HEK293T (cell line): ENCODE data around the gene MMS22L.

Source experiments
- CTCF ChIA-PET: fragments of 350-600 bp; formaldehyde crosslinking; extraction: SDS; loops from one replicate; lab custom pipeline; 2021; ENCODE audit warnings: antibody characterized with exemption, inconsistent platforms; lab: Yijun Ruan, JAX
- POLR2A ChIA-PET: fragments of 350-600 bp; formaldehyde crosslinking; extraction: SDS; loops from one replicate; lab custom pipeline; 2020; ENCODE audit warnings: antibody characterized with exemption, inconsistent platforms; lab: Yijun Ruan, JAX
- DNase-seq: peaks from one replicate; pipeline ENCODE4 v3.0.0; 2012; ENCODE audit warnings: mixed read lengths; ENCODE audit errors: extremely low spot score
- ARNT ChIP-seq: fragments of 450-650 bp; IDR thresholded peaks from 2 replicates; pipeline ENCODE4 v1.6.1; 2017; ENCODE audit warnings: mild to moderate bottlenecking
- BHLHE40 ChIP-seq: fragments of 450-650 bp; IDR thresholded peaks from 2 replicates; pipeline ENCODE4 v1.6.1; 2016; ENCODE audit warnings: mild to moderate bottlenecking, moderate library complexity, borderline replicate concordance
- CTBP1 ChIP-seq: fragments of 450-650 bp; IDR thresholded peaks from 2 replicates; pipeline ENCODE4 v1.6.1; 2016; ENCODE audit warnings: borderline replicate concordance
- ELF4 ChIP-seq: fragments of 450-650 bp; IDR thresholded peaks from 2 replicates; pipeline ENCODE4 v1.6.1; 2017; ENCODE audit warnings: antibody characterized with exemption
- FOXA1 ChIP-seq: fragments of 450-650 bp; IDR thresholded peaks from 2 replicates; pipeline ENCODE4 v1.6.1; 2016; ENCODE audit warnings: mild to moderate bottlenecking
- FOXK2 ChIP-seq: fragments of 450-650 bp; IDR thresholded peaks from 2 replicates; pipeline ENCODE4 v1.6.1; 2016; ENCODE audit warnings: mild to moderate bottlenecking
- FOXM1 ChIP-seq: fragments of 450-650 bp; IDR thresholded peaks from 2 replicates; pipeline ENCODE4 v1.6.1; 2017; ENCODE audit warnings: mild to moderate bottlenecking, borderline replicate concordance
- HDGF ChIP-seq: fragments of 450-650 bp; IDR thresholded peaks from 2 replicates; pipeline ENCODE4 v1.6.1; 2017; ENCODE audit warnings: antibody characterized with exemption, borderline replicate concordance
- L3MBTL2 ChIP-seq: fragments of 450-650 bp; conservative IDR thresholded peaks from 2 replicates; pipeline ENCODE4 v1.6.1; 2016; ENCODE audit warnings: mild to moderate bottlenecking
- LEF1 ChIP-seq: fragments of 450-650 bp; IDR thresholded peaks from 2 replicates; pipeline ENCODE4 v1.6.1; 2017; ENCODE audit warnings: mild to moderate bottlenecking, borderline replicate concordance
- NFRKB ChIP-seq: fragments of 450-650 bp; IDR thresholded peaks from 2 replicates; pipeline ENCODE4 v1.6.1; 2016; ENCODE audit warnings: mild to moderate bottlenecking, moderate library complexity
- SP1 ChIP-seq: fragments of 450-650 bp; IDR thresholded peaks from 2 replicates; pipeline ENCODE4 v1.6.1; 2017
- SUZ12 ChIP-seq: fragments of 450-650 bp; IDR thresholded peaks from 2 replicates; pipeline ENCODE4 v1.6.1; 2016; ENCODE audit warnings: mild to moderate bottlenecking
- TARDBP ChIP-seq: fragments of 450-650 bp; IDR thresholded peaks from 2 replicates; pipeline ENCODE4 v1.6.1; 2016
- ZNF384 ChIP-seq: fragments of 450-650 bp; IDR thresholded peaks from 2 replicates; pipeline ENCODE4 v1.6.1; 2016
- TF ChIP-seq, protein P1 (sequence below): fragments of 450-650 bp; IDR thresholded peaks from 2 replicates; pipeline ENCODE4 v1.6.1; 2016

The MMS22L gene, protein sequence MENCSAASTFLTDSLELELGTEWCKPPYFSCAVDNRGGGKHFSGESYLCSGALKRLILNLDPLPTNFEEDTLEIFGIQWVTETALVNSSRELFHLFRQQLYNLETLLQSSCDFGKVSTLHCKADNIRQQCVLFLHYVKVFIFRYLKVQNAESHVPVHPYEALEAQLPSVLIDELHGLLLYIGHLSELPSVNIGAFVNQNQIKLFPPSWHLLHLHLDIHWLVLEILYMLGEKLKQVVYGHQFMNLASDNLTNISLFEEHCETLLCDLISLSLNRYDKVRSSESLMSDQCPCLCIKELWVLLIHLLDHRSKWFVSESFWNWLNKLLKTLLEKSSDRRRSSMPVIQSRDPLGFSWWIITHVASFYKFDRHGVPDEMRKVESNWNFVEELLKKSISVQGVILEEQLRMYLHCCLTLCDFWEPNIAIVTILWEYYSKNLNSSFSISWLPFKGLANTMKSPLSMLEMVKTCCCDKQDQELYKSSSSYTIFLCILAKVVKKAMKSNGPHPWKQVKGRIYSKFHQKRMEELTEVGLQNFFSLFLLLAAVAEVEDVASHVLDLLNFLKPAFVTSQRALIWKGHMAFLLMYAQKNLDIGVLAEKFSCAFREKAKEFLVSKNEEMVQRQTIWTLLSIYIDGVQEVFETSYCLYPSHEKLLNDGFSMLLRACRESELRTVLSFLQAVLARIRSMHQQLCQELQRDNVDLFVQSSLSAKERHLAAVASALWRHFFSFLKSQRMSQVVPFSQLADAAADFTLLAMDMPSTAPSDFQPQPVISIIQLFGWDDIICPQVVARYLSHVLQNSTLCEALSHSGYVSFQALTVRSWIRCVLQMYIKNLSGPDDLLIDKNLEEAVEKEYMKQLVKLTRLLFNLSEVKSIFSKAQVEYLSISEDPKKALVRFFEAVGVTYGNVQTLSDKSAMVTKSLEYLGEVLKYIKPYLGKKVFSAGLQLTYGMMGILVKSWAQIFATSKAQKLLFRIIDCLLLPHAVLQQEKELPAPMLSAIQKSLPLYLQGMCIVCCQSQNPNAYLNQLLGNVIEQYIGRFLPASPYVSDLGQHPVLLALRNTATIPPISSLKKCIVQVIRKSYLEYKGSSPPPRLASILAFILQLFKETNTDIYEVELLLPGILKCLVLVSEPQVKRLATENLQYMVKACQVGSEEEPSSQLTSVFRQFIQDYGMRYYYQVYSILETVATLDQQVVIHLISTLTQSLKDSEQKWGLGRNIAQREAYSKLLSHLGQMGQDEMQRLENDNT

DNA sequence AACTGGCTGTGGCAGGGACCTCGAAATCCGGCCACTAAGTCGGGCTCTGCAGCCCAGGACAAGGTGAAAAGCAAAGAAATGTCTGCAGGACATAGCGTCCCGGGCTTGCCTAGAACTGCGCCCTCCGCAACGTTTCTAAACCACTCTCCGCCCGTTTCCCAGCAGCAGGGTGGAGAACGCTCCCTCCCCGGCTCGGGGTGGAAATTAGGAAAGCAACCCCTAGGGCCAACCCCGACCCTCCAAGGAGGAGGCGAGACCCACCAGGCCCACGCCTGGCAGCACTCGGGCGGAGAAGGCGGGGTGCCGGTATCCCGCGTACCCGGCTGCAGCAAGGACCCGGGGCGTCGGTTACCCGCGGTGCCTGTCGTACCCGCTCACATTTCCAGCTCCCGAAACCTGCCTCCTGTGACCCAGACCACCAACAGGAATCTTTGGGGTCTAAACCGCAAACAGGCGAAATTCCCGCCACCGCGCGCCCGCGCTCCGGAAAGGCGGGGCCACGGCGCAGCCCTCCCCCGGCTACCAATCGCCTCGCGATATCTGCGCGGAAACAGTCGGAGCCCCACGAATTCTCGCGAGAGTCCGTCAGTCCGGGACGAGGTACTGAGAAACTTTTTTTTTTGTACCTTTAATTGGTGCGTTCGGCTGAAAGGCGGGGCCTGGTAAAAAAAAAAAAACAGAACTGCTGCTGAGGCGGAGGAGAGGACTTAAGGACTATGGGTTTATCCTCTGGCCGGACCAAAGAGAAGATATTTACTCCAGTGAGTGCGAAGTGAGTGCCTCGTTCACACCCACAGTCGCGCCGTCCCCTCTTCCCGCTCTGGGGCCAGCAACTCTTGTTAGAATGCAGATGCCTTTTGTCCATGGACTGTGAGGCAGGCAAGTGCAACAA is at the start of gene MMS22L:
MMS22L (minus strand) TSS at position 491 of the 892 bp plus-strand sequence. CDS start 739 bp downstream, outside the sequence.
- DNase-seq = peak; percentile 90
- POLR2A ChIA-PET = interaction anchor here (0.6 to 1.2 kb wide), 3 partner anchors 9 to 21 kb away, joined by 3 to 5 read pairs (median 5); no protein-coding TSS in a partner anchor
- CTCF ChIA-PET = no interaction called here
- no peak for TF ChIP-seq LEF1
- peak; percentile 89 for TF ChIP-seq L3MBTL2
- TF ChIP-seq ZNF384 = peak; percentile 95
- TF ChIP-seq SP1 = peak; percentile 45; the same call in 1 of the 2 replicates
- no peak for TF ChIP-seq CTBP1
- no peak for TF ChIP-seq ELF4

DNA sequence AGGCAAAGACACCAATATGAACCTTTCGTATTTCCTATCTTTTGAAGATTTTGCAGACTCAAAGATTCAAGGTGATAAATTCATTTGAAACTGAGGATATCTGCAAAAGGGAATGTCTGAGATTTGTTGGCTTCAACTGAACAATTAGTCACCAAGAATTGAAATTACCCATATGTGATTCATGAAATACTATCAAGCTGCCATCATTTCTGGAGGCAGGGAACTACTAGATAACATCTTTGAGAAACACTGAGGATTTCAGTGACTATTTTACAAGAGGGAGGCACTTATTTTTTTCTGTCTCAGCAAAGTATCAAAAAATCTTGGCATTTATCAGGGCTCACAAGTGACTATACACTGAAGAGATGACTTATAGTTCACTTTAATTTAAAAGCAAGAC is 39.8 kb upstream of the MMS22L start:
- CTCF ChIA-PET = no interaction called here
- TF ChIP-seq NFRKB (no peak), FOXA1 (no peak), SUZ12 (no peak), ZNF384 (no peak), LEF1 (no peak), HDGF (no peak), ARNT (no peak), SP1 (no peak), TARDBP (no peak), ELF4 (no peak), L3MBTL2 (no peak), FOXK2 (no peak), BHLHE40 (no peak)
- TF ChIP-seq, protein P1, sequence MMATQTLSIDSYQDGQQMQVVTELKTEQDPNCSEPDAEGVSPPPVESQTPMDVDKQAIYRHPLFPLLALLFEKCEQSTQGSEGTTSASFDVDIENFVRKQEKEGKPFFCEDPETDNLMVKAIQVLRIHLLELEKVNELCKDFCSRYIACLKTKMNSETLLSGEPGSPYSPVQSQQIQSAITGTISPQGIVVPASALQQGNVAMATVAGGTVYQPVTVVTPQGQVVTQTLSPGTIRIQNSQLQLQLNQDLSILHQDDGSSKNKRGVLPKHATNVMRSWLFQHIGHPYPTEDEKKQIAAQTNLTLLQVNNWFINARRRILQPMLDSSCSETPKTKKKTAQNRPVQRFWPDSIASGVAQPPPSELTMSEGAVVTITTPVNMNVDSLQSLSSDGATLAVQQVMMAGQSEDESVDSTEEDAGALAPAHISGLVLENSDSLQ = no peak
- POLR2A ChIA-PET = no interaction called here
- DNase-seq = no peak

DNA sequence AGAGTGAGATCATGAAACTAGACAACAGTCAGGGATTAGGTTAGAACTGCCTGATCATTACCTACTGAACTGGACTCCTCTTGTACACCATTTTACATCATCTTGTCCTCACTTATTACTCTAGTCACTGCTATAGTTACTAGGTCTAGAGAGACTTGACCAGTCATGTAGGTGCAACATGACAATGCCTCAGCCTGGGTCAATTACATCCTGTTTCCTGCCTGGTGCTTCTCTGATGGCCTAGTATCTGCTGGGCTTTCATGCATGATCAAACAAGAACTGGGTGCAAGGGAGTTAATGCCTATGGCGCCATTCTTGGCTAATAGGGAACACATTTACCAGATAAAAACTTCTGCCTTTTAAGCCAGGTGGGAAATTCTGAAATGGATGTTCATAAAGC is 39.2 kb upstream of the MMS22L start:
- no peak for DNase-seq
- POLR2A ChIA-PET = no interaction called here
- TF ChIP-seq, protein P1 = no peak
- no peak for TF ChIP-seq BHLHE40
- TF ChIP-seq TARDBP = no peak
- no peak for TF ChIP-seq CTBP1
- TF ChIP-seq SUZ12 = no peak
- TF ChIP-seq FOXA1 = no peak
- TF ChIP-seq ELF4 = no peak
- TF ChIP-seq SP1 = no peak
- no peak for TF ChIP-seq ZNF384
- CTCF ChIA-PET = no interaction called here

DNA sequence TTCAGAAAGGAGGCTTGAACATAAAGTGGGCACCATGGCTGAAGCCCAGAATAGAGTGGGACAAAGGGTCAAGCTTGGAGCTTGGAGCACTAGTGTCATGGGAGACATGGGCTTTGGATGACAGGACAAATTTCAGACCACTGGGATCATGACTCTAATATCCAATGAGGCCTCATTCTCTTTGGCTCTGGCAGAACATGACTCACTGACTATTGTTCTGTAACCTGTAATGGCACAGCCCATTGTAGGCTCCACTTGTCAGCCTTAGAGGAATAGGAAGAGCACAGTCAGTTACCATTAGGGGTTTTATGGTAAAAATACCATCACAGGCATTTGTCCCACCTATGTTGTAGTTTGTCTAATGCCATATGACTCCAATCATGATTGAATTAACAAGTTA is 34.0 kb upstream of the MMS22L start:
- ChIA-PET CTCF (no interaction called here), POLR2A (no interaction called here)
- no peak for DNase-seq
- TF ChIP-seq FOXK2 = no peak

DNA sequence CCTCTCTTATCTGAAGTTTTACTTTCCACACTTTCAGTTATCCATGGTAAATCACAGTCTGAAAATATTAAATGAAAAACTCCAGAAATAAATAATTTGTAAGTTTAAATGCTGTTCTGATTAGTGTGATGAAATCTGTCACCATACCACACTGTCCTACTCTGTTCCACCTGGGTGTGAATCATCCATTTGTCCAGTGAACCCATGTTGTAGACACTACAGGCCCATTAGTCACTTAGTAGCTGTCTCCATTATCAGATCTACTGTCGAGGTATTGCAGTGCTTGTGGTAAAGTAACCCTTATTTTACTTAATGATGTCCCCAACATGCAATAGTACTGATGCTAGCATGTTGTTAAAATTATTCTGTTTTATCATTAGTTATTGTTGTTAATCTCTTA is 29.2 kb upstream of the MMS22L start:
- ChIA-PET POLR2A (no interaction called here), CTCF (no interaction called here)
- DNase-seq = no peak
- TF ChIP-seq FOXM1 (no peak), ELF4 (no peak), FOXK2 (no peak), TARDBP (no peak), FOXA1 (no peak), ZNF384 (no peak), LEF1 (no peak), CTBP1 (no peak), HDGF (no peak), BHLHE40 (no peak), SP1 (no peak), L3MBTL2 (no peak), SUZ12 (no peak)
